Hindlimb muscle (tissue), 1 donor: ENCODE results near the gene HOXC12. TPM values are rescaled to one million over a fixed set of nuclear protein-coding genes. Genes with fewer than 3 reads are reported as not detected.
A peak's percentile ranks its signal among the peaks of the same experiment; 100 is the strongest.

Experiments
- DNase-seq: peaks from one replicate; pipeline ENCODE4 v3.0.0-alpha.2; 2013
- polyA plus RNA-seq: library from polyadenylated mRNA; unstranded; fragments of 120-200 nt; gene quantifications from one replicate; pipeline ENCODE4 v1.2.1, GENCODE V29; 2013; ENCODE audit not compliant: insufficient read length

The HOXC12 gene
- polyA plus RNA-seq, 1 donor: 0.48 TPM

DNA sequence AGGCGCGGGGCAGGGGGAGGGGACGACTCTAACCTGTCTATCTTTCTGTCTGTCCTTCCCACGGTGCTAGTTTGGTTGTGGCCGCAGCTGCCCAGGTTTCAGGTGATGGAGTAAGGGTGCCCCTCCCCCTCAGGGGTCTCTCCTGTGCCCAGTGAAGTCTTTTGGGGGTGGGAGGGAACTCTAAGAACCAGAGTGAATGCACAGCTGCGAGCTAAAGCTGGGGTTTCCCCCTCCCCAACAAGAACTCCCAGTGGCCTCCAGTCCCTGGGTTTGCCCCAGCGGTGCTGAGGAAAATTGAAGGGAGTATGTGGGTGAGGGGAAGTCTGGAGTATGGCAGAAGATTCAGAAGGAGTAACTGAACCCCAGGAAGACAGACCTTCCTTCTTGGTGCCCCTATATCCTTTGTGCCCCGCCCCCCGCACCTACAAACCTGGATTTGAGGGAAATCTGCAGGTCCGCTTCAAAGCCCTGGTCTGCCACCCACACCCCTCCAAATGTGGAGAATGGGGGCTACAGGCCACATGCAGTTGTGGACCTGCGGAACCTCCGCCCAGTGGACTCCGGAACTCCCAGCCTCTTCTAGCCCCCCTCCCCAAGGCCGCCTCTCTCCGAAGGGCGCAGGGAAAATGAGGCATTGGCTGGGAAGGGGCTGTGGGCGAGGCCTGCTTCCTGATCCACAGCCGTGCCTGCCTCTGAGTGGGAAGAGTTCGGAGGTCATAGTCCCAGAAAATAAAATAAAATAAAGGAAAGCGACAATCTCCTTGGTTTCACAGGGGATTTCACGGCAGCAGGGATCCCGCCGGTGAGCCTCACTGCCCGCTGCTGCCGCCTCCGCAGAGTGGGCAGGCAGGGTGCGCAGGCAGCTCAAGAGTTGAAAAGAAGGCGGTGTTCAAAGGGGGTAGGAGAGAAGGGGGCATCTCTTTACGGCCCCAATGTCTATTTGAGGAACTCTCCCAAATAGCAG, 41.8 kb downstream of the HOXC12 start:
- DNase-seq: no peak

DNA sequence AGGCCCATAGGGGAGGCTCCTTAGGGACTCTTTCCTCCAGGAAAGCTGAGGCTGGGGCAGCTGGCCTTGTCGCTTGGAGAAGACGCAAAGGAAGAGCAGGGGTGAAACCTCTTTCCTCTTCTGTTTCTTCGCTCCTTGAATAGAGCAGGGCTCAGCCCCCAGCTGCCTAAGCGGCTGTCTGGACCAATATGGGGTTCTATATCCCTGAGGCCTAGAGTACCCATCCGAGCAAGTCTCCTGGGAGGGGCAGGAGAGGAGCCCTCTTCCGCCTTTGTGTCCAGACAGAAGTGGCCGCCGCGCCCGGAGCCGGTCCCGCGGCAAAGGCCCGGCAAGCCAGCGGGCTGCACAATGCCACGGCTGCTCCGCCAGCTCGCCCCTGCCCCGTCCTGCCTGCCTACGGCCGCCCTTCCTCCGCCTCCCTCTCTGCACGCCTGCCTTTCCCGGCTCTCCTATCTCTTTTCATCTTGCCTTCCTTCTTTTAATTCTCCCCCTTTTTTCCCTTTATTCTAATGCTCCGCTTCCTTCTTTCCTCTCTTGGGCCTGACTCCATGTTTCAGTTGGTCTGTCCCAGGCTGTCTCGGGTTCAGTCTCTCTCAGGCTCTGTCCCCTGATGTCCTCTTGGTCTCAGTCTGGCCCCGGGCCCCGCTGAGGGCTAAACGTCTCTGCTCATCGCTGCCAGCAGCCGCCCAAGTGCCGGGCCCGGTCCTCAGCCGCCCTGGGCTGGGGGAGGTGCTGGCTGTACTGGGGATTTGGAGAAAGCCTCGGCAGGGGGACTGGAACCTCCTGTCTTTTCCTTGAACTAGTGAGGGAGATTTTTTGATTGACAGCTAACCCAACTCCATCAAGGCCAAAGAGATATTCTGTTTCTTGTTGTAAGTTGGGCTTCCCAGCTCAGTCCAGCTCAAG, 42.8 kb downstream of the HOXC12 start:
- DNase-seq: no peak

DNA sequence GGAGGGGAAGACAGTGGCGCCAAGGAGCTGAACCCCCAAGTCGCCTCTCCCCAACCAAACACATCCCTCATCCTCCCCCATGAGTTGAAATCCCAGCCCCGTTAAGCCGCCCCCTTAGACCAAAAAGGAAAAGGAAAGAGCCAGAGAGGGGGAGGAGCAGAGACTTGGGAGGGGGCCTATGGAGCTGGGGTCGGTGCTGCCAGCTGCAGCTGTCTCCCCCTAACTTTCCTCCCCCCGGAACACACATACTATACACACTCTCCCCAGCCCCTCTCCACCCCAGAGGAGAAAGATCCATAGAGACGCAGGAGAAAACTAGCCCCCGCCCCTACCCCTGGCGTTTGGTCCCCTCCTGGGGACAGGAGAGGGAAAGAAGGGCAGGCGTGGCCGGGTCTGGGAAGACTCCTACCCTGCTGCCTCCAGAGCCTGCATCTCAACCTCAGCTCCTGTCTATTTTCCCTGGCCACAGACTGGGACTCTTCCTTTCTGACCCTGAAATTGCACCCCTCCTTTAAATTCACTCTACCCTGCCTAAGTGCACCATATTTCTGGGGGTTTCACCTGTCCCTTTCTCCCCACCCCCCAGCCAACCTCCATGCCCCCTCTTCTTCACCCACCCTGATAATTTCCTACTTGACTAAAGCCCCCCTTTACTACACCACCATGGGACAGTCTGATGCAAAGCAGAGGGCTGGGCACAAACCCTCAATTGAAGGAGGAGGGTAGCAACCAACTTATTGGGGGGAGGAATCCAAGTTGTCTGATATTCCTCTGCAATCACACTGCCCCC, 43.6 kb downstream of the HOXC12 start:
- no peak for DNase-seq

DNA sequence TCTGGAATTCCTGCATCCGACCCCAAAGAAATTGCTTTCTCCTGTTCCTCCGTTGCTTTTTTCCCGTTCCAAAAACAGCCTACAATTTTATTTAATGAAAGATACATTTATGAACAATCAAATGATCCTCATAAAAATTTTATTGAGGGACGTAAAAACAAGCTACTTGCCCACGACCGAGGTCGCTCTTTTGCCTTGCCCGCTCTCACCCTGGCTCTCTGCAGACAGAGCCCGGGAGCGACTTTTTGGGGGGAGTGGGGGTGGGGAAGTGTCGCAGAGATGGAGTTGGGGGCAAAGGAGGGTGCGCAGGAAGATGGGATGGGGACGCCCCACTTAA, 44.2 kb downstream of the HOXC12 start:
- peak; percentile 11 for DNase-seq

DNA sequence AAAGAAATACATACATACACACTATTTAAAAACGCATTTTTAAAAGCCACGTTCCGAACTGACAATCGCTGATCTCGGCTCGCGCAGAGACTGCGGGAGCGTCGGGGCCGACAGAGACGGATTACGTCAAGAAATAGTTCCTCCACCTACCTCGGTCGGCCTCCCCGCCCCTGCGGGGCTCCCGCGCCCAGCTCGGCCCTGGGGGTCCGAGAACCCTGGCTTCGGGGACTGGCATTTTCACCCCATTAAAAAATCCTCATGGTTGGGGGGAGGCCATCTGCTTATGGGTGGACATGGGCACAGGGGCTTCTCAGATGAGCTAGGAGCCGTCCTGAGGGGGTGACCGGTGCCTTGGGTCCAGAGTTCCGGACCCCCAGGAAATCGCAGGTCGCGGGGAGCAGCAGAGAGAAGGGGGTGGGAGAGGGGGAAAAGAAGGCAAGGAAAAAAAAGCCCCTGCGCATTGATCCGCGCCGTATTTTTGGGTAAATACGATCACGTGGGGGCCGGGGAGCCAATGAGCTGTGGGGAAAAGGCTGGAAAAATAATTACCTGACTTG, 44.9 kb downstream of the HOXC12 start:
- DNase-seq: peak; percentile 89

DNA sequence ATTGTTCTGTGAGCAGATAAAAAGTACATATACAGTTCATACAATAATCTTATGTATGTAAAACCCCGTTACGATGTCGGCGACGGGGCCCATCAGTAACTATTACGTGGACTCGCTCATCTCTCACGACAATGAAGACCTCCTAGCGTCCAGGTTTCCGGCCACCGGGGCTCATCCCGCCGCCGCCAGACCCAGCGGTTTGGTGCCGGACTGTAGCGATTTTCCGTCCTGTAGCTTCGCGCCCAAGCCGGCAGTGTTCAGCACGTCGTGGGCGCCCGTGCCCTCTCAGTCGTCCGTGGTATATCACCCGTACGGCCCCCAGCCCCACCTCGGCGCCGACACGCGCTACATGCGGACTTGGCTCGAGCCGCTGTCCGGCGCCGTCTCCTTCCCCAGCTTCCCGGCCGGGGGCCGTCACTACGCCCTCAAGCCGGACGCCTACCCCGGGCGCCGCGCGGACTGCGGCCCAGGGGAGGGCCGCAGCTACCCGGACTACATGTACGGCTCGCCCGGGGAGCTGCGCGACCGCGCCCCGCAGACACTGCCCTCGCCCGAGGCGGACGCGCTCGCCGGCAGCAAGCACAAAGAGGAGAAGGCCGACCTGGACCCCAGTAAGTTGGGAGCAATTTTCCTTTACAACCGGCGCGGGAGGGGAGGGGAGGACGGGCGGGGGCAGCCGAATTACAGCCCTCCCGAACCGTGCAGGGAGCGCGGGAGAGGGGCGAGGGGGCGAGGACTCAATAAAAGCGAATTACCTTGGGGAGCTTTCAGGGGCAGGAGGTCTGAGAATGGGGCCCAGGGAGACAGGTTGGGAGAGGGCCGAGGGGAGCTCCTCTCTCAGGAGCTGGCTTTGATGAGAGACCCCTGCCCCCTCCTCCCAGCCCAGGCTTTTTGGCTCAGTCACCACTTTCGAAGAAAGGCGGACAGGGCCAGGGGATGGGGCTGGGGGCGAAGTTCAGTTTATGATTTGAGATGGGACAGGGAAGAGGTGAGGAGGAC, 45.7 kb downstream of the HOXC12 start, which contains the start of gene HOXC9:
Gene HOXC9 (plus strand): TSS at position 46 of the 999 bp plus-strand sequence. CDS start 28 bp downstream, at position 74.
- DNase-seq: no peak

DNA sequence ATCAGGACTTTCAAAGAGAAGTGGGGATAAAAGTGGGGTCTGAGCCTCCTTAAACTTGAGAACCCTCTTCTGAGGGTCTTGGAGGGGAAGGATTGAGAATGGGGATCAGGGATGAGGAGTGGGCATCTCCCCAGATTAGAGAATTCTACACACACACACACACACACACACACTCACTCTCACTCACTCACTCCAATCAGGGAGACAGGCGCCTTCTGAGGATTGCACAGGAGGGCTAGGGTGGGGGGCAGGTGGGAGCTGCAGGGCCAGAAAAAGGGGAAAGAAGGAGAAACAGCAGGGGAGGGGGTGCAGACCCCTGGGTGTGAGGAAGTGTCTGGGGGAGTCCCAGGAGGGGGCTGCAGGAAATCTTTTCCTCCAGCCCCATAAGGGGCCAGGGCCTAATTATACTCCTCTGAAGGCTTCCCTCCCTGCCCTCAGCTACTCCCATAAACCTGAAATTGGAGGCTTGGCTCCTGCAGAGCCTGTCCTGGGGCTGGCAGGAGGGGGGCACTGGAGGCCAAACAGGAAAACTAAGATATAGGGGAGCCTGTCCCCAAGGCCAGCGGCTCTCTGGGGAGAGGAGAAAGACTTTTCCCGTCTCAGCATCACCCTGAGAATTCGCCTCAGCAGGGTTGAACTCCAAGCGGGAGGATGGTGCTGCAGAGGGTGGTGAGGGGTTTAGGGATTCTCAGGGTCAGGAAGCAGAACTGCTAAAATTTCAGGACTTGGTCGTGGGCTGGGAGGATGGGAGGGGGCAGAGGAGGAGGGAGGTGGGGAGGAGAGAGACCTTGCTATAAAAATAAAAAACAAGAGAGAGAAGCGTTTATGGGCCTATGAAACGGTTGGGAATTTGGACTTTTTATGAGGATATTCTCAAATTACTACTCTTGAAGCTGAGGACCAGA, 46.8 kb downstream of the HOXC12 start:
- DNase-seq: no peak

DNA sequence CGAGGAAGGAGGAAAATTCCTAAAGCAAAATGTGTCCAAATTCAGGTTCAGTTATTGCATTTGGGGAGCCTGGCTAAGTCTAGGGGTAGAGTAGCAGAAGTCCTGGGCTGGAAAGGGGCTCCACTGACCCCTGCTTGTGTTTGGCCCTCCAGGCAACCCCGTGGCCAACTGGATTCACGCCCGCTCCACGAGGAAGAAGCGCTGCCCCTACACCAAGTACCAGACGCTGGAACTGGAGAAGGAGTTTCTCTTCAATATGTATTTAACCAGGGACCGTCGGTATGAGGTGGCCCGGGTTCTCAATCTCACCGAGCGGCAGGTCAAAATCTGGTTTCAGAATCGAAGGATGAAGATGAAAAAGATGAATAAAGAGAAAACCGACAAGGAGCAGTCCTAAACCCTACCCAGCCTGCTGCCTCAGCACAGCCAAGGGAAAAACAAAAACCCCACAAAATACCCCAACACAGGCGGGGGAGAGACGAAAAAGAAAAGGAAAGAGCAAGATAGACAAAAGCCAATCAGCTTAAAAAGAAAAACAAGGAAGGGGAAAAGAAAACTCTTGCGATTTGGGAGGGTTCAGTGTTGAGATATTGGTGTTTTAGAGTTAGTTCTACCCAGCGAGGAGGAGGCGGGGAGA, 47.7 kb downstream of the HOXC12 start:
- no peak for DNase-seq

DNA sequence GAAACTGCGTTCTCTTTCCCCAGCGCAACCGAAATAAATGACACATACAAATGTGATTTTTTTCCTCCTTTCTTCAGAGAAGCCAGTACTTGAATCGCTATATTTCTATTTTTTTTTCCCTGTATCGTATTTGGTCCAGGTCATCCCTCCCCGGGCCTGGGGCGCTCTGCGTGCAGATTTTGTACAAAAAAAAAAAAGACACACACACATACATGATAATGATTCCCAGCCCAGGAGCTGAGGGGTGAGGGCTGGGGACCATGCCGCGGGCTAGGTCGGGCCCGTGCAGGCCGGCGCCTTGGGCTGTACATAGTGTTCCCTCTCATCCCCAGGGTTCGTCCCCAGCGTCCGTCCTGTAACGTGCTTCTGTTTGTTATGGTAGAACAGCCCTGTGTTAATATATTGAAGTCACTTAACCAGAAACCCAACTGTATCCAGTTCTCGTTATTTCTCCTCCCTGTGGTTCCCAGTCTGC, 48.2 kb downstream of the HOXC12 start:
- DNase-seq: no peak

DNA sequence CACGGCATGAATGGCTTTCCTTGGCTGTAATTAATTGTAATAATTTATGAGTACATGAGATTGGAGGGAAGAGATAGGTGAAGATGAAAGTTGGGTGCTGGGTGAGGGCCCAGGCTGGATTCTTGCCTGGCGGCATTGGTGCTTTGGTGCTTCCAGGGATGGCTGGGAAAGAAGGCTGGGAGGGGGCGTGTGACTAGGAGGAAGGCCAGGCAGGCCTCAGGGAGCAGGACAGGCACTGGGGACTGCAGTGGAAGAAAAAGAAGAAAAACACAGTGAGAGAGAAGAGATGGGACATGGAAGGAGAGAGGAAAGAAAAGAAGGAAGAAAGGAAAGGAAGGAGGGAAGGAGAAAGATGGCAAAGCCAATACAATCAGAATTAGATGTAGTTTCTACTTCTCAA, 48.9 kb downstream of the HOXC12 start:
- no peak for DNase-seq

DNA sequence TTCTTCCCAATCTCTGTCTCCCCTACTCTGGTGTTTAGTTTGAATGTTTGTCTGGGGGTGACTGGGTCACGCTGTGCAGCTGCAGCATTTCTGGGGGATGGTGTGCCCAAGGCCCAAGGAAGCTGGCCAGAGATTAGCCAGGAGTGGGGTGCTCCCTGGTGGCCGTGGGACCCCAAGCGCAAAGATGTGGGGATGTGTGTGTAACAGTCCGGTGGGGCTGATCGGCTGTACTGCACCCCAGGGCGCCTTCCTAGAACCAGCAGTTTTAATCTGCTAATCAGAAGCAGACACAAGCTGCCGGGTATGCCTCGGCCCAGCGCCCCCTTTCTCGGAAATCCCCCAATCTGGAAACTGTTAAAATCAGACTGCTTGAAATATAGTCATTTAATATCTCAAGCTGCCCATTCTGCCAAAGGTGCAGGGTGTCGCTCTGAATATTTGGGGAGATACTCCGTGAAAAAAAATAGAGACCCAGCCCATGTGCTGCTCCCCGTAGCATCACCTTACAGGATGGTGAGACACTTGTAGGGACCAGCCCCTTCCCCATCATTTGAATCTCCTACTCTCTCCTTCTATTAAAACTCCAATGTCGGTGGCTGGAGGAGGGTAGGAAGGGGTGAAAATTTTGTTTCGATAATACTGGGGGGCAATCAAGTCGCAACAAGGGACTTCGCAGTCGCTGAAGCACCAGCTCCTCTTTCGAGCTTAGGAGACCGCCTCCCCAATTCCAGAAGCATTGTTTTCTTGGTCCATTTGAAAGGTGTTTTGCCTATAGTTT, 49.5 kb downstream of the HOXC12 start:
- DNase-seq: no peak

DNA sequence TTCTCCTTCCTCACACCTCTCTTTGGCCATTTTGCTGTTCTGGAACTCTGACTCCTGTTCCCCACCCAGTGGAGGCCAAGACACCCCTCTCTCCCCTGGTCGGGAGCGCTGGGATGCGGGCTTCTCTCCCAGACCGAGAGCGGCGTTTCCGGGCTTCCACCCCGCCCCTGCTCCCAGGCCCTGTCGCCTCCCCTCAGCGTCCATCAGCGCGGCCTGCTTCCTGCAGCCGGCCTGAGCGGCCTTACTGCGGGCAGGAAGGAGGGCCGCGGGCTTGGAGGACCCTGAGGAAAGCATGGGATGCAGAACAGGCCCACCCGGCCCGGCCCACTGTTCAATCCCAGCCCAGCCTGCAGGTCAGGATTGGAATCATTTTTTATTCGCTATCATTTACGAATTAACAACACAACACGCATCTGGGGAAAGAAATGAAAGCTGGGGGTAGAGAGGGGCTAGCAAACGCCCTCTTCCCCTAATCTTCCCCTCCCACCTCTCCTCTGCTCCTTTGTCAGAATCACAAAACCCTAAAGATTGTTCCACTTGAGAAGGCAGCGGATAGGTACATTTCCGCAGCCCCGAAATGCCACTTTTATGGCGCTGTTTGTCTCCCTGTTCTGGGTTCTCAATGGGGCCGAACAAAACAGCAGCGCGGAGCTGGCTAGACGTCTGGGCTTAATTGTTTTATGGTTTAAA, 50.3 kb downstream of the HOXC12 start:
- no peak for DNase-seq

DNA sequence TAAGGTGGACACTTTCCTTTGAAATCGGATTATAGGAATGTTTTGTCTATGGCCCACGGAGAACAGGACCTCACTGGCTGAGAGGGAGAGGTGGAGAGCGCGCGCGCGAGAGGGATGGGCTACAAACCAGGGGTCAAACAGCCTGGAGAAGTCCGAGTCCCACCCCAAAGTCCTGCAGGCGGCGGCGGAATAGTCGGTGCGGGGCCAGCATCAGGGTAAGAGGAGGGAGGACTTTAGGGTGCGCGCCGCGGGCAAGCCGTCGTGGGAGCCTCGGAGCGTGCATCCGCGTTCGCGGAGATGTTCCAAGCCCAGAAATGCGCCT, 50.8 kb downstream of the HOXC12 start:
- DNase-seq: no peak

DNA sequence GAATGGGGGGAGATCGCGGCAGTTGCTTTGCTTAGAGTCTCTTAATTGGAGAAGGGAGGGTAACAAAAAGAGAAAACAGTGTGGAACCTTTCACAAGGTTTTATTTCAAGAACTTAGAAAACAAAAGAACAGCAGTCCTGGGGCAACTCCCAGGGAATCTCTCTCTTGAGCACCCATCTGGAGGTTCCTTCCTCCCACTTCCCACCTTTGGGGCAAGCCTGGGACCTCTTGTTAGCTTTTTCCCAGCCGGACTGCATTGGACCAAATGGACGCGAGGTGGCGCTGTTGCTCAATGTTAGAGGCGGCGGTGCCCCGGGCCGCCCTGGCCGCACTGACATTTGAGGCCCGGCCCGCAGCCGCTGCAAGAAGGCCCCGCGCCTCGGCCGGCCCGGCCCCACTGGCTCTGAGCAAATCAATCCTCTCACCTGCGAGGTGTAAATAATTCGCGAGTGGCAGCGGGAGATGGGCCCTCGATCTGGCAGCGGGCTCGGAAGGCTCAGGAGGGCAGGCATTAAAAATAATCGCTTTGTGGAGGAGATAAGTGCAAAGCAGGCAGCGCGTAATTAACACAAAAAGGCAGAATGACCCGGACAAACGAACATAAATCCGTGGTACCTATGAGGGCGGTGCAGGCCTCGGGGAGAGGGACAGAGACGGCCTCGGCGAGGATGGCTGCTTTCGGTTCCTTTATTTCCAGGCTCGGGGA, 51.3 kb downstream of the HOXC12 start:
- peak; percentile 92 for DNase-seq

DNA sequence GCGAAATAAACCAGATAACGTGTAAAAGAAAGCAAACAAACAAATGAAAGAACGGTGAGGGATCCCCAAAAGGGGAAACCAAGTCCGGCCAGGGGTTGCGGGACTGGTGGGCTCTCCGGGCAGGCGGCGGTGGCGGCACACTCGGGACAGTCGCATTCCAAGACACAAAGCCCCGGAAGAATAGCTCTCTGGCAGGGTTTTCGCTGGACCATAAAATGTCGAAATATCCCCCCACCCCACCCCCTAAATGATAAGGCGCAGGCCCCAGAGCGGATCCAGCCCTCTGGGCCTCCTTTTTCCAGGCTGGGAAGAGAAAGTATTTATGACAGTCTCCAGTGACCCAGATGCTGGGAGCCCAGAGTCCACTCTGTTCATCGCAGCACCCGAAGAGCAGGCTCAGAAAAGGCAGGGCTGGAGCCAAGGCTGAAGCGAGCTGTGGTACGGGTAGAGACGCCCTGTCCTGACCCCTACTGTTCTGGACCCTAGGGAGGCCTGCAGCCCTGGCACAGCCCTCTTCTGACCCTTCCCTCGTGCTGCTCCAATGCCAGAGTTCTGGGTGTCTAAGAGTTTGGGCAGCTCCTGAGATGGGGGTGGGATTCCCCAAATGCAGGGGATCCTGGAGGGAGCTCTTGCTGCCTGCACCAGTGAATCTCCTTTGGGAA, 52.0 kb downstream of the HOXC12 start:
- DNase-seq: no peak

DNA sequence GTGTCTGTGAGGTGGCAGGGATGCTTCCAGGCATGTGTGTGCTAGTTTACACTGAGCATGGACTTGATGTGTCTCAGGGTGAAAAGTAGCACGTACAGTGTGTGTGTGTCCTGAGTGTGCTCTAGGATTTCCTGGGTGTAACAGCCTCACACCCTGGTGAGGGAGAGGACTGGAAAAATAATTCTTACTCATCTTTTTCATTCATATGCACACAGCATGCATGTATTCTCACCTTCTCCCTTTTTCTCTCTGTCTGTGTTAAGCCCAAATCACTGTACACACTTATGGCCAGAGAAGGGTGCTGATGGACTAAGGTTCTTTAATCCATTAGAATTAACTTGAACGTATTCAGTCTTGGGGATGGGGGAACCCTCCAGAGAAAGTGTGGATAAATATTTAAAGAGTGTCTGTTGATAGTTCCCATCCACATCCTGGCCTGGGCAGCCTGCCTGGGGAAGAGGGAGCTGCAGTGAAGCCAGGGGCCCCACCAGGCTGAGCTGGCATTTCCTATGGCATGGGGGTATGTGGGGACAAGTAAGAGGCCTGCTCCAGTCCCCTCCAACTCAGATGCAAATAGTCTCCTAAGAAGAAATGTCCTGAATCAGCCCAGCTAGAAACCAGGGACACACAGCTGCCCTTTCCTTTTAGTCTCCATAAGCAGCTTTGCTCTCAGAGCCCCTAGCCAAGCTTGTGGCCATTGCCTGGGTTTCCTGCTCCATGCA, 53.0 kb downstream of the HOXC12 start:
- no peak for DNase-seq
